Pons (tissue), 1 donor: ENCODE measurements around the gene CFAP298.
"Not testable (repeated sequence)": the region's sequence is repeated elsewhere in the genome, so short reads cannot be mapped to it uniquely, and the experiment has no call there.

Experiments
- DNase-seq: peaks from one replicate; pipeline ENCODE4 v3.0.0-alpha.2; 2016; ENCODE audit warnings: low spot score

Gene CFAP298, protein sequence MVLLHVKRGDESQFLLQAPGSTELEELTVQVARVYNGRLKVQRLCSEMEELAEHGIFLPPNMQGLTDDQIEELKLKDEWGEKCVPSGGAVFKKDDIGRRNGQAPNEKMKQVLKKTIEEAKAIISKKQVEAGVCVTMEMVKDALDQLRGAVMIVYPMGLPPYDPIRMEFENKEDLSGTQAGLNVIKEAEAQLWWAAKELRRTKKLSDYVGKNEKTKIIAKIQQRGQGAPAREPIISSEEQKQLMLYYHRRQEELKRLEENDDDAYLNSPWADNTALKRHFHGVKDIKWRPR

DNA sequence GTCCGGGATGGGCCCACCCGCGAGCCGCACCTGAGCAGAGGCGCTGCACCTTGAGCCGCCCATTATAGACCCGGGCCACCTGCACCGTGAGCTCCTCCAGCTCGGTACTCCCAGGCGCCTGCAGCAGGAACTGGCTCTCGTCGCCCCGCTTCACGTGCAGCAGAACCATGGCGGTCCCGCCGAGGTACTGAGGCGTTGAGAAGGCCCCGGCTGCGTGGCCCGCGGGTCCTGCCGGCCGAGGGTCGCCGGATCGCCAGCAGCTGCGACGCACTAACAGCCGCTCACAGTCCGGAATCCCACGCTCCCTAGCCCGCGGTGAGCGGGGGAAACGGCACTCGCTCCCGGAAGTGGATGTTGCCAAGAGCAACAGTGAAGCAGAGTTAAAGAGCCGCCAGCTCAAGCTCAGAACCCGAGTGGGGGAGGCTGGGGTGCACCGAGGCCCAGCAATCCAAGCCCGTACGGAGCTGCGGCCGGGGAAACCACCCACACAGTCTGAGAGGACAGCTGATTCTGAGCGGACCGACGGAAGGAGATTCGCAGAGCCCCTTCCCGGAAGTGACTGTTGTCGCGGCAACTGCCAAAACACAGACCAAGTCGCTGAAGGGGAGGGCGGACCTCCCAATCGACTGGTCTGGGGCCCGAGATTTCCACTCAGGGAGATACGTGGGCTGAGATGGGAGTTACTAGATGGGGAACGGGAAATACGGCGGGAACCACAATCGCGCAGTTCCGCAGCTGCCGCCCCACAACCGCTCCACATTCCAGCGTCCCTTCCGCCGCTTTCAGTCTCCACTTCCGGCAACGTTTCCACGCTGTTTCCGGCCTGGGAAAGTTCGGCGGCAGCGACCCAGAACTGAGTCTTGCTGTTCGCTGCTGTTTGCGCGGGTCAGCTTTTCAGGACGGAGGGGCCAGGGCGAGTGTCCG lies at the start of gene CFAP298:
Gene CFAP298 (minus strand): TSS at position 303 of the 924 bp plus-strand sequence. CDS start 134 bp downstream, at position 169.
- peak; percentile 93 for DNase-seq

DNA sequence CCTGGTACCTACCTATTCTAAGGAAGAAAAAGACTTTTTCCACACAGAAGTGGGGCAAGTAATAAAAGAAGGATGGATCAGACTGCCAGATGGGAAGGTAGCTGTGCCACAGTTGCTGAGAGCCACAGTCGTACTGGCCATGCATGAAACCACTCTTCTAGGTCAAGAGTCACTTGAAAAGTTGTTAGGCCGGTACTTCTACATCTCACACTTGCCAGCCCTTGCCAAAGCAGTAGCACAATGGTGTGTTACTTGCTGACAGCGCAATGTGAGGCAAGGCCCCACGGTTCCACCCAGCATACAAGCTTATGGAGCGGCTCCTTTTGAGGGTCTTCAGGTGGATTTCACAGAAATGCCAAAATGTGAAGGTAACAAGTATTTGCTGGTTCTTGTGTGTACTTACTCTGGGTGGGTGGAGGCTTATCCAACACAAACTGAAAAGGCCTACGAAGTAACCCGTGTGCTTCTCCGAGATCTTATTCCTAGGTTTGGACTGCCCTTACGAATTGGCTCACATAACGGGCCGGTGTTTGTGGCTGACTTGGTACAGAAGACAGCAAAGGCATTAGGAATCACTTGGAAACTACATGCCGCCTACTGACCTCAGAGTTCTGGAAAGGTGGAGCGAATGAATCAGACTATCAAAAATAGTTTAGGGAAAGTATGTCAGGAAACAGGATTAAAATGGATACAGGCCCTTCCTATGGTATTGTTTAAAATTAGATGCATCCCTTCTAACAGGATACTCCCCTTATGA lies 49.0 kb upstream of the CFAP298 start:
- not testable (repeated sequence) for DNase-seq

DNA sequence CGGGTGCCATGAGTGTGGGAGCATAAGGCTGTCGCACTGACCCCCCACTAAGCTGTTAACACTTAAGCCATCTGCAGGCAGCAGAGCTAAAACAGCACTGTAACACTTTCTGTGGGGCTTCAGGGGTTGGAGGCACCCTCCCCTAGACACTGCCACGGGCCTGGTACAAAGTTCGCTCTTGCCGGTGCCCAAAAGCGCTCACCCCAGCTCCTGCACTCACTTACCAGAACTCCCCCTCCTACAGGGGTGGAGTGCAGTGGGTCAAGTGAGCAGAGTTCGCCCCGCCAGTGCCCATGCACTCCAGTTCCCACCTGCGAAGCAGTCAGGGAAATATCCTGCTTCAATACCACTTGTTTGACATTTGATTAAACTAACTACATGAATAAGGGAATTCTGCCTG lies 46.3 kb upstream of the CFAP298 start:
- no peak for DNase-seq

DNA sequence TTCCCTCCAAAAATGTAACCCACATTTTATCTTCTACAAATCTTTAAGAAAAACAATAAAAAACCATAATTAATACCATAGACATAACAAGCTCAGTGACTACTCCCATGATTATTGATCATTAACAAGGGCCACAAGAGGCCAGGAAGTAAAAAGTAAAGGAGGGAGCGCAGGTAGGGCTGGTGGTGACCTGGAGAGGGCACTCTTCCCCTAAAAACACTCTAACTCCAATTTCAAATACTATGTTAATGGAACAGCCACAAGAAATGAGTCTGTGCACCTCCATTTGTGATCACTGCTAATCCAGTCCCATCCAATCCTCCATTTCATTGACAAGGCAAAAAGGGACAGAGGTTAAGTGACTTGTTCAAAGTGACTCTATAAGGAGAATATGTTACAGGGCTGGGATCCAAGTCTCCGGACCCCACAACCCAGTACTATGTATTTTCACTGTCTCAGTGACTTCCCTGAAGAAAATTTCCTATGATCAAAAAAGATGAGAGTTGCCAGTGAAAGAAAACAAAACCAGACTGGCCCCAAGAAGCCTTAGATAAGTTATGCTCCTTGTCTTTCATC lies 41.2 kb upstream of the CFAP298 start:
- no peak for DNase-seq

DNA sequence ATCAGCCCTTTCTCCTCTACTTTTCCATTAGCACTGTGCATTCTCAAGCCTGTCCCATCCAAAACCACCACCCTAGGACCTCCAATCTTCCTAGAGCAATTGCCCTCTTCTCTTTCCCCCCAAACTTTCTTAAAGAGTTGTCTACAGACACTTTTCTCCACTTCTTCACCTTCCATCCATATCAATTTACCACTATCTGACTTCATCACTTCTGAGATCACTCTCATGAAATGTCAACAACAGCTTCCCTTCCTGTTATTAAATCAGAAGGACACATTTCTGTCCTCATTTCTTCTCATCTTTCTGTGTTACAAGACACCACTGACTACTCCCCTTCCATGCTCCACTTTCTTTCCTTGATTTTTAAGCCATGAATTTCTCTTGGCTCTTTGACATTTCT lies 36.0 kb upstream of the CFAP298 start:
- no peak for DNase-seq

DNA sequence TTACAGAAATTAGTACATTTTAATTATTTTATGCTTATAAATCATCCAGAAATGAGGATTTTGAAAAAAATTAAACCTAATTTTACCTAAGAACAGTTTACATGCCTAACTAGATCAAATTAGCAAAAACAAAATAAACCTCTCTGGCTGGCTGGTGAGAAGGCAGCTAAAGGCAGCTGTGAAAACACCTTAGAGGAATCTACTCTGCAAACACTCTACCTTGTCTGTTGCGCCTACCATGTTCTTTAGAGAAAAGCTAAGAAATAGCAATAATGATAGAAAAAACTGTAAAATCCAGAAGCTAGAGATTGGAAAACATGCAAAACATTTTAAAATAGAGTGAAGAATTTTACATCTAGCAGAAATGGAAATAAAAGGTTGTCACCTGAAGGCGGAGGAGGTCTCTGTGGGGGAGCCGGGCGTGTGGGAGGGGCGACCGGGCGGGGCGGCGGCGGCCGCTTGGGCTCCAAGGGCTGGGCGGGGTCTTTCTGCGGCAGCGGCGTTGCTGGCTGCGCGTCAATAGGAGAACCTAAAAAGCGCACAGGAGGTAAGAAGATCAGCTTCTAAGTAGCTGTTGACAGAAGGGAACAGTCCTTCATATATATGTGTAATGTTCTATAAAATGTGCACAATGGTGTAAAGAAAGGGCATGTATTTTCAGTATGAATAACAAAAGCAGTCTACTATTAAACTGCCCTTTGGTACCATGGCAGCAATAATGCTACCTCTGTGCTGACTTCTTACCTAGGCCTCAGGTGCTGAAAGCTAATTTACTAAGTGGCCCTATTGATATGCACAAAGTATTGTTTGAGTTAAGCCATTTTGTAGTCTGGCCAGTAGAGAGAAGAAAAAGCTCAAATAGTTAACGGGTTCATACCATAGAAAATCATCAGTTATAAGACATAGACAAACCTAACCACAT lies 33.3 kb upstream of the CFAP298 start:
- DNase-seq = no peak

DNA sequence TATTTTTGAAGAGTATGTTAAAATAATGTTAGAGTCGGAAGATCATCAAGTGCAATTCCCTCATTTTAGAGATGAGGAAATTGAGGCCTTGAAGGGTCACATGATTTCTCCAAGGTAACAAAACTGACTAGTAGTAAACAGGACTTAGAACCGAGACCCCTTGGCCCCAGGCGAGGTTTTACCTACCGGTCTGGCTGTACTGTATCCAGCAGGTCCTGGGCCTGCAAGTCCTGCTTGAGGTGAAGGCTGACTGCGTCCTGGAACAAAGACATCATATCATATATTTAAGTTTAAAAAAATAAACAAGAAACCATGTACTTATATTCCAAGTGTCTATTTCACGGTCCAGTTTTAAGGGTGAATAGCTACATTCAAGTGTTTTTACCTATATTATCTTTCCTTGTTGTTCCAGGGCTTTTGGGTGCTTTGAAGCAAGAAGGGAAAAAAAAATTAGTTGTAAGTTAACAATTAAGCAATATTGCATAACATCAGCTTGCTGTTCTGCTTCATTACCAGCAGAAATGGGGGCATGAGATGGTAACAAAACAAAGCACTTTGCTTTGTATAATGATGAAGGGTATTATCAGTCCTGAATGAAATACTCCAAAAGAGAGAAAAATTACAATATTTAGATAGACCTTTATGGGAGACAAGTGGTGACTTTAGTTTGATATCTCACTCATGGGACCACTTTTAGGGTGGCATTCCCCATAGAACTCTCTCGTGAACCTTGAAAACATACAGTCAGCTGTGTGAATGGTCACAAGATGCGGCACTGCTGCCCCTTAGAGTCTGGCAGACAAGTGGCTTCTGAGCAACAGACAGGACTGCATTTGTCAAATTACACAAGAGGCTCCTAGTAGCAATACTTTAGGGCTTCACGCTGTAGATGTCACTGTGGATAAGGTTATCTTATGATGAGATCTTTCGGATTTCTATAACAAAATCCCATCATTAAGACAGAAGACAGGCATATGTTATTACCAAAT lies 29.8 kb upstream of the CFAP298 start:
- DNase-seq = peak; percentile 89

DNA sequence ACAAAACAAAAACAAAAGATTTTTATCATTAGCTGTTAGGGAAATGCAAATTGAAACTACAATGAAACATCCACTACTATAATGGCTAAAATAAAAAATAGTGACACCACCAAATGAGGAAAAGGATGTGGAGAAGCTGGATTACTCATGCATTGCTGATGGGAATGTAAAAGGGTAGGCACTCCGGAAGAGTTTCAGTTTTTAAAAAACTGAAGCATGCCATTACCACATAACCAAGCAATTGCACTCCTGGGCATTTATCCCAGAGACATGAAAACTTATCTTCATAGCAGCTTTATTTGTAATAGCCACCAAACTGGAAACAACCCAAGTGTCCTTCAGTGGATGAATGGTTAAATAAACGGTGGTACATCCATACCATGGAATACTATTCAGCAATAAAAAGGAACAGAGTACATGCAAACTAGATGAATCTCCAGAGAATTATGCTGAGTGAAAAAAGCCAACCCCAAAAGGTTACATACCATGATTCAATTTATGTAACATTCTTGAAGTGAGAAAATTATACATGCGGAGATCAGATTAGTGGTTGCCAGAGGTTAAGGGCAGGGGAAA lies 14.5 kb upstream of the CFAP298 start:
- DNase-seq = no peak

DNA sequence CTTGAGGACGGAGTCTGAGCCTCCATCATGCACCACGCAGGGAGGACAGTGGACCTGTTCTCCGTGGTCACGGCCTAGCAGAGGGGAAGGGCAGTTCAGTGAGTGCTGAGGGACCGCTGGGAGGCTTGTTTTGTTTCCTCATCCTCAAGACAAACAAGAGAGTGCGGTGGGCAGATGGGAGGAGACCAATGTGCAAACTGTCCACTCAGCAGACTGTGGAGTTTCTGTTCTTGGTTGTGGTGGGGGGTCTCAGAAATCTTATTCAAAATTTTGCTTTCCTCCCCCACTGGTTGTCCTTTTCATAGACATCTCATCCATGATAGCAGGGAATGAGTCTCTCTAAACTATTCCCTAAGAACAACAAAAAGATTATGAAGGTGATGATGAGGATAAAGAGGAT lies 6.0 kb upstream of the CFAP298 start:
- not testable (repeated sequence) for DNase-seq

DNA sequence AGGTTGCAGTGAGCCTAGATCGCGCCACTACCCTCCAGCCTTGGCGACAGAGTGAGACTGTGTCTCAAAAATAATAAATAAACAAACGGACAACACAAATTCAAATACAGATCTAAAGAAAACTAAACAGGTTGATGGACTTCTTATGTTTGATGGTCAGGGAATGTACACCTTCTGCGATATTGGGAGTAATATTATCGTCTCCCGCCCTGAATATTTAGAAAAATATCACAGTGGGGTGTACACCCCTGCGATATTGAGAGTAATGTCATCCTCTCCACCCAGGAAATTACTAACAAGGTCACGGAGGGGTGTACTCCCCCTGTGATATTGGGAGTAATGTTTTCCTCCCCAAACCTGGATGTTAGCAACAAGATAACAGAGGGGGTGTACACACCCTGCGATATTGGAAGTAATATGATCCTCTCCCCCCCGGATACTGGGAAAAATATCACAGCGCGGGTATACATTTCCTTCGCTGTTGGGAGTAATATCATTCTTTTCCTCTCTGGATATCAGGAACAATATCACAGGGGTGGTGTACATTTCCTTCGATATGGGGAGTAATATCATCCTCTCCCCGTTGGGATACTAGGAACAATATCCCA lies 1.4 kb upstream of the CFAP298 start:
- no peak for DNase-seq

DNA sequence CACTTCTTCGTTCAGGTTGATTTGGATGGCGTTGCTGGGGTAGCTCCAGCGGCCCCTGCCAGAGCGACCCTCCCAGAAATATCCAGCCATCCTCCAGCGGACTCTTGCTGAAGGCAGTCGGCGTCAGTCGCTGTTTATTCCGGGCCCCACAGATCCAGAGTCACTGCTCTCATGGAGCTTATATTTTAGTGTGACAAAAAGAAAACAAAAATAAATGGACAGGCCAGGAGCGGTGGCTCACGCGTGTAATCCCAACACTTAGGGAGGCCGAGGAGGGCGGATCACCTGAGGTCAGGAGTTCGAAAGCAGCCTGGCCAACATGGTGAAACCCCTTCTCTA lies 791 bp upstream of the CFAP298 start:
- DNase-seq = no peak

DNA sequence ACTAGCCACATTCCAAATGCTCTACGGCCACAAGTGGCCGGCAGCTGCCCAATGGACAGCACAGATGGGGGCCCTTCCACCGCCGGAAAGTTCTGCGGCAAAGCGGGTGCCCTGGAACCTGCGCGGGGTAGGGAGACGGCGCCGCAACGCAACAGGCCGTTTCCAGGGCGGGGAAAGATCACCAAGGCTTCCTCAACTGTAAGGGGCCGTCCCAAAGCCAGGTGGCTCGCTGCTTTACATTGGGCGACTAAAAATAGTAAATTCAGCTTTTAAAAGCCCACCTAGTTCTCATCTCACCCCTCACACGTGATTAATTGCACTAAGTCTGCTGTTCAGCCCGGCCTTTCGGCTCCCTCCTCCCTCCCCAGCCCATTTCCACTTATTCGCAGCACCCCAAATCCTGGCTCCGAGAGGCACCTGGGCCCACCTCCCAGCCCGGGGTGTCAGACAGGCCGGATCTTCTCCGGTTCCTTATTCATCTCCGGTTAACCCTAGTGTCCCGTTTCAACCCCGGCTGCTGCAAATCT lies 643 bp downstream of the CFAP298 start:
- DNase-seq = no peak

DNA sequence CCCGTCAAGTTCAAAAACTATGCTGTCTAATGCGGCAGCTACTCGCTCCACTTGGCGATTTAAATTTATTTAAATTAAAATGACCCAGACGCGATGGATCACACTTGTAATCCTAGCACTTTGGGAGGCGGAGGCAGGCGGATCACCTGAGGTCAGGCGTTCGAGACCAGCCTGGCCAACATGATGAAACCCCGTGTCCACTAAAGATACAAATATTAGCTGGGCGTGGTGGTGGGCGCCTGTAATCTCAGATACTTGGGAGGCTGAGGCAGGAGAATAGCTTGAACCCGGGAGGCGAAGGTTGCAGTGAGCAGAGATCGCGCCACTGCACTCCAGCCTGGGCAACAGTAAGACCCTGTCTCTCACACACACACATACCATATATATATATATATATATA lies 1.2 kb downstream of the CFAP298 start:
- not testable (repeated sequence) for DNase-seq

DNA sequence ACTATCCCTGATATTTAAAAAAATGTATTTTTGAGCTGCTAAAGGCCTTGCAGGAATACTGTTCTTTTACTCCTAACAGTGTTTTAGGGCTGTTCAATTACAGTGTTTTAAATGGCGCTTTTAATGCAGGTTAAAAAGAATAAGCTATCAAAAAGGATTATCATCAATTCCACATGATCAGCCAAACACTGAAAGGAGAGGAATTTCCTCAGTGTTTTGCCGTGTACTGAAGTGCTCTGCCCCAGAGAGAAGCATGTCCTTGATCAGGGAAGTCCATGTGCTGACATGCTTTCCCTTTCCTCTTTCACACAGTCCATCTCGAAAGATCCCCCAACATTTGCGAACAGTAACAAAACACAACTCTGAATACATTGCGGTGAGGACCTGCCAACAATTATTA lies 3.3 kb downstream of the CFAP298 start:
- DNase-seq = no peak

DNA sequence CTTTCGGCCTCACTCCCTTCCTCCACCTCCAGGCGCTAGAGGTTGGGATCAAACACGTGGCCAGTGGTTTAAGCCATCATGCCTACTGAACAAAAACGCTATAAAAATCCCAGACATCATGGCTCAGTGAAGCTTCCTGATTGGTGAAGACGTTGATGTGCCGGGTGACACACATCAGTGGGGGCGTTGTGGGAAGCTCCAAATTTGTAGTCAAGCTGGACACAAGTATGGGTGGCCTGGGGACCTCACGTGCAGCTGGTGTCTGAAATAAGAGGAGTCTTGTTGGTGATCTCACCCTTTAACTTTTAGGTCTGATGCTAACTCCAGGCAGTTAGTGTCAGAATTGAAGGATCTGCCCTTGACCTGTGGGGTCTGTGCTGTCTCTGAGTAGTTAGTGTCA lies 6.7 kb downstream of the CFAP298 start:
- no peak for DNase-seq

DNA sequence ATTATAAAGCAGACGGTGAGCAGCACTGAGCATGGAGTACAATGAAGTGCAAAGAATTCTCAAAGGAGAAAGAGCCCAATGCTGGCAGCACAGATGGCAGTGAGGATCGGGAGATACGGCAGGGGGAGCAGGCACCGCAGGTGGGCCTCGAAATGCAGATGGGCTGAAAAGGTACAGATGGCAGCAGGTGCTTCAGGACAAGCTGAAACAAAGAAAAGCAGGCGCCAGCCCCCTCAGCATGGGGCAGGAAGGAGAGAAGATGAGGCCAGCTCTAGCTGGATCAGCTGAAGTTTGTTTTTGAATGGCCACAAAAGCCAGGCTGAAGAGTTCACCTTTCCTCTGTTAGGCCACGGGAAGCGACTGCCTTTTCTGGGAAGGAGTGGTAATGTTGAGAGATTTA lies 7.7 kb downstream of the CFAP298 start:
- no peak for DNase-seq

DNA sequence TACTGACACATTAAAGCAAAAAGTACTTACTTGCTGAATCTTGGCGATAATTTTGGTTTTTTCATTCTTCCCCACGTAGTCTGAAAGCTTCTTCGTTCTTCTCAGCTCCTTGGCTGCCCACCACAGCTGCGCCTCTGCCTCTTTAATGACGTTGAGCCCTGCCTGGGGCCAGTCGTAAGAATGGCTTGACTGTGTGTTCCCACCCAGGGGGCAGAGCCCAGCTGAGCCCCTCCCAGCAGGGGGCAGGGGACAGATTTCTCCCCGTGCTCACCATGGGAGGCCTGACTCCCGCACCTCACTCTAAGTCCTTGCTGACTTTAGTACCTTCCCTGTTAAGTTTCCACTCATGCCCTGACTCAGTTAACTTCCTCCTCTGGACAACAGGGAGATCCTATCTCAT lies 9.0 kb downstream of the CFAP298 start:
- no peak for DNase-seq

DNA sequence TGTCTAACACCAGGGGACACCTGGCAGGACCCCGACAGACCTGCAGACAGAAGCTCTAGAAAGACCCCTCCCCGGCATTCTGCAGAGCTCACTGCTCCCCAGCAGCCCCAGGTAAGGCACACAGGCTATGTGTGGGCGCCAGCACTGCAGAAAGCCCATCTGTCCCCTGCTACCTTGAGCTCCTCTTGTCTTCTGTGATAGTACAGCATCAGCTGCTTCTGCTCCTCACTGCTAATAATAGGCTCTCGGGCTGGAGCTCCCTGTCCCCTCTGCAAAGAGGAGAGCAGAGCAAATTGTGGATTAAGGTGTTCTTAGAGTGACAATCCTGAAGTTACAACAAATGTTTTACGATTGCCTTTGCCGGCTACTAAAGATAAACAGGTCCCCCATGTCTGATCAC lies 10.1 kb downstream of the CFAP298 start:
- no peak for DNase-seq

DNA sequence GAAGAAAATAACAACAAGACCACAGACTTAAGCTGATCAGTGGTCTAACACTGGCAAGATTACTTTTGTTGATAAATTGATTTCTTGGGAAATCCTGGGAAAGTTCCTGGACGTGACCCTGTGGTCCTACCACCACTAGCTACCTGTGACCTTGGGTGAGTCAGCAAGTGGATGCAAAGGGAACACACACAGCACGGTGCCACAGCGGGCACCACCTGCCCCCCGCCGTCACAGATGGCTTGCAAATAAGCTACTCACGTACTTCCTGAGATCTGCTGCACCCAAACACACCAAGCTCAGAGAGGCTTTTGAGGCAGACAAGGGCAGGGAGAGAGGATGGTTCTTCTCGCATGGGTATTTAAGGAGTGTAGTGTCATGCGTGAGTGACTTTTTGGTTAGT lies 12.7 kb downstream of the CFAP298 start:
- DNase-seq = no peak
